A549 (cell line): ENCODE data around the gene DISC1.

Source experiments
- CTCF ChIP-seq: fragments of >200 bp; sonication (Bioruptor Twin); formaldehyde crosslinking; IDR thresholded peaks from 3 replicates; pipeline ENCODE4 v1.5.1; 2016
- EP300 ChIP-seq, 2 experiments: fragments of >200 bp; sonication (Bioruptor Twin); formaldehyde crosslinking; IDR thresholded peaks; 2 replicates in 1 of 2; 3 replicates in 1 of 2; pipeline ENCODE4 v1.6.1; 2016 to 2017
- JUN ChIP-seq, 2 experiments: fragments of >200 bp; sonication (Bioruptor Twin); formaldehyde crosslinking; IDR thresholded peaks; 2 replicates in 1 of 2; 3 replicates in 1 of 2; pipeline ENCODE4 v1.6.1; 2016 to 2017
- JUNB ChIP-seq: fragments of >200 bp; sonication (Bioruptor Twin); formaldehyde crosslinking; IDR thresholded peaks from 2 replicates; pipeline ENCODE4 v1.6.1; 2016
- NR3C1 ChIP-seq: fragments of >200 bp; sonication (Bioruptor Twin); formaldehyde crosslinking; IDR thresholded peaks from 3 replicates; pipeline ENCODE4 v1.6.1; 2017
- POLR2A ChIP-seq: IDR thresholded peaks from 2 replicates; pipeline ENCODE4 v1.6.1; 2012; ENCODE audit warnings: mild to moderate bottlenecking, low read length
- TF ChIP-seq, protein P1 (sequence below): IDR thresholded peaks from 2 replicates; pipeline ENCODE4 v1.6.1; 2012

GRCh38 chr1:231674575-231674974, 48.0 kb downstream of the DISC1 start:
- TF ChIP-seq NR3C1 (no peak), CTCF (no peak), JUNB (no peak), JUN (IDR thresholded peaks at IDR 0.05) (no peak), POLR2A (no peak), EP300 (IDR thresholded peaks at IDR 0.05) (no peak)
- TF ChIP-seq, protein P1, sequence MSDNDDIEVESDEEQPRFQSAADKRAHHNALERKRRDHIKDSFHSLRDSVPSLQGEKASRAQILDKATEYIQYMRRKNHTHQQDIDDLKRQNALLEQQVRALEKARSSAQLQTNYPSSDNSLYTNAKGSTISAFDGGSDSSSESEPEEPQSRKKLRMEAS, result no peak
